Measurements from ENCODE around the gene ACSM2B.

DNA sequence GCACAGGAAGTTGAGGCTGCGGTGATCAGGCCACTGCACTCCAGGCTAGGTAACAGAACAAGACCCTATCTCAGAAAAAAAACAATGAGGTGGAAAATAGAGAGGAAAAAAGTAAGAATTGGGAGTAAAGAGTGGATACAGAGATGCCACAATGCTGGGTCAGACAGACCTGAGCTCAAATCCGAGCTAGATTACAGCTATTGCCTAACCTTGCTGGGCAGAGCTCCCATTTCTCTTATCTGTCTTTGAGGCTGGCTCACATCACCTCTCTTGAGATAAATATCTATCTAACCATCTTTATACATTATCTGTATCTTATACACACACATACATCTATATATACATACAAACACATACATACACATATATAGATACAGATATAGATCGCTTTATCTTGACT lies 59.0 kb downstream of the ACSM2B start:
- TF ChIP-seq, protein P1, sequence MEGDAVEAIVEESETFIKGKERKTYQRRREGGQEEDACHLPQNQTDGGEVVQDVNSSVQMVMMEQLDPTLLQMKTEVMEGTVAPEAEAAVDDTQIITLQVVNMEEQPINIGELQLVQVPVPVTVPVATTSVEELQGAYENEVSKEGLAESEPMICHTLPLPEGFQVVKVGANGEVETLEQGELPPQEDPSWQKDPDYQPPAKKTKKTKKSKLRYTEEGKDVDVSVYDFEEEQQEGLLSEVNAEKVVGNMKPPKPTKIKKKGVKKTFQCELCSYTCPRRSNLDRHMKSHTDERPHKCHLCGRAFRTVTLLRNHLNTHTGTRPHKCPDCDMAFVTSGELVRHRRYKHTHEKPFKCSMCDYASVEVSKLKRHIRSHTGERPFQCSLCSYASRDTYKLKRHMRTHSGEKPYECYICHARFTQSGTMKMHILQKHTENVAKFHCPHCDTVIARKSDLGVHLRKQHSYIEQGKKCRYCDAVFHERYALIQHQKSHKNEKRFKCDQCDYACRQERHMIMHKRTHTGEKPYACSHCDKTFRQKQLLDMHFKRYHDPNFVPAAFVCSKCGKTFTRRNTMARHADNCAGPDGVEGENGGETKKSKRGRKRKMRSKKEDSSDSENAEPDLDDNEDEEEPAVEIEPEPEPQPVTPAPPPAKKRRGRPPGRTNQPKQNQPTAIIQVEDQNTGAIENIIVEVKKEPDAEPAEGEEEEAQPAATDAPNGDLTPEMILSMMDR (conservative IDR thresholded peaks at IDR 0.05; ENCODE audit: low read depth, low read length): no peak
- TF ChIP-seq CEBPB (IDR thresholded peaks at IDR 0.05; ENCODE audit: low read depth, low read length) (no peak), POLR2A (IDR thresholded peaks at IDR 0.05; ENCODE audit: low read depth, low read length) (no peak), MXI1 (IDR thresholded peaks at IDR 0.05; ENCODE audit: borderline replicate concordance, low read depth, low read length) (no peak), MAFK (IDR thresholded peaks at IDR 0.05; ENCODE audit: low read depth, low read length) (no peak), USF2 (IDR thresholded peaks at IDR 0.05; ENCODE audit: low read depth, low read length) (no peak), SMC3 (IDR thresholded peaks at IDR 0.05; ENCODE audit: low read depth, low read length) (no peak), FOS (IDR thresholded peaks at IDR 0.05; ENCODE audit: low read depth, low read length) (no peak)
